ENCODE results near the gene ZNF789. TPM values are rescaled to one million over a fixed set of nuclear protein-coding genes. Genes with fewer than 3 reads are reported as not detected.
A peak's percentile ranks its signal among the peaks of the same experiment; 100 is the strongest.

ZNF789 gene
- total and polyA plus RNA-seq, 3 donors from 2014 or later, result 26.2 to 32.0 (median 30.9) TPM

DNA sequence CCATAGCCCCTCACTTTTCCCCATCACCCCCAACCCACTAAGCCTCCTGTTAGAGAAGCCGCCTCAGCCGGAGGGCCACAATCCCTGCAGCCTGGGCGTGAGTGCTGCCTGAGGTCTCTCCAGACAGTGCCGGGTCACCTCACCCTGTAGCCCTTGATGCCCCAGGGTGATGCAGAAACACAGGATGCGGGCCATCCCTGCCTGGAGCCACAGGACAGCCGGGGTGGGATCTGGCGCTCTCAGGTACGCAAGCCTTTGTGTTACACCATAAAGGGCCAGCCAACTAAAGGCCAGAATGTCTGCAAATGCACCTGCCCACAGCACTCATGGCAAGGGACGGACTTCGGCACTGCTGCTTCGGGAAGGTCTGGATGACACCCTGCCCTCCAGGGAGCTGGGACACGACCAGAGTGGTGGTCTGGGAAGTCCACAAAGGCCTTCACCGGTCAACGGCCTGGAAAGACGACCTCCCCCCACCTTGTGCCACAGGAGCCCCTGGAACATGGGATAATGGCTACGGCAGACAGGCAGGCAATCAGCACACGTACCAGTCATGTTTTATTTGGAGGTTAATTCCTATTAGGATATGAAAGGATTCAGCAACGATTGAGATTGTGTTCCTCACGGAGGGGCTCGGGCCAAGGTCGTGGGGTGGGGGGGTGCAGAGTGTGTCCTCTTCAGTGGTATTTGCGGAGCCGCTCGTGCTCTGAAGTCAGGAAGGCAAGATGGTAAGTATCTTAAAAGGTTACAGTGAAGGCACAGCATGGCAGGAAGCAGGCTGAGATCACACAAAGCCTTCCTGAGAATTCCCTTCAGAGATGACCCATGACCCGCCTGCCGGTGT, 14.8 kb upstream of the ZNF789 start:
- H3K4me1 ChIP-seq, result peaks cover 17% of the 10 kb centered on the region
- H3K36me3 ChIP-seq (ENCODE audit: low read depth, missing control alignments), result no peaks in the 10 kb centered on the region
- H3K27ac ChIP-seq, result no peak overlapping the region
- intact Hi-C loops (cut with DNase I; ENCODE audit: low total_unique reads), result no loop called here
- no peaks in the 10 kb centered on the region for H3K9me3 ChIP-seq
- no peak for TF ChIP-seq POLR2A (IDR thresholded peaks at IDR 0.05)
- TF ChIP-seq CTCF (IDR thresholded peaks at IDR 0.05), result no peak
- no peak overlapping the region for H3K4me3 ChIP-seq
- 72 to 76% methylated on average over 14 to 26 of the region's 26 CpGs for WGBS, 2 donors
- H3K27me3 ChIP-seq, result no peaks in the 10 kb centered on the region
- DNase-seq, result no peak

- no peaks in the 10 kb centered on the region for H3K9me3 ChIP-seq
- H3K36me3 ChIP-seq (ENCODE audit: low read depth, missing control alignments), result no peaks in the 10 kb centered on the region
- intact Hi-C loops (cut with DNase I; ENCODE audit: low total_unique reads), result no loop called here
- no peak overlapping the region for H3K27ac ChIP-seq
- WGBS, 2 donors, result 89 to 96% methylated on average over 8 of the region's 8 CpGs
- no peak overlapping the region for H3K4me3 ChIP-seq
- peaks cover 11% of the 10 kb centered on the region for H3K4me1 ChIP-seq
- no peak for DNase-seq
- TF ChIP-seq CTCF (IDR thresholded peaks at IDR 0.05) (no peak), POLR2A (IDR thresholded peaks at IDR 0.05) (no peak)
- no peaks in the 10 kb centered on the region for H3K27me3 ChIP-seq
These were observed 13.6 kb upstream of the ZNF789 start for GRCh38 chr7:99459087-99459486.

DNA sequence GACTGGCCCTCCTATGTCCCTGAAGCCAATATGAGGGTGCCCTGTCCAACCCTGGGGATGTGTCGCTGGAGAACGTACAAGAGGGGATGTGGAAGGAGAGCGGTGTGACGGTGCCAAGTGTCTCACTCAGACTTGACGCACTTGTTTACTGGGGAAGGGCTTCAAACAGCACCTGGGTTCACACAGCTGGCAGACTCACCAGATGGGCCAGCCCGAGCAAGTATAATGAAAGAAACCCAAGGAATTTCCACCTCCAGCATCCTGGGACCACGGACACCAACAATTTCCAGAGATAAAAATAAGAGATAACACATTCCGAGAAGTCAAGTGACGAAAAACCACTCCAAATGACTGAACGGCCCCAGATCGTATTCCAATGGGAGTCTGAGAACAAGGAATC, 12.0 kb upstream of the ZNF789 start:
- DNase-seq, result no peak
- Histone ChIP-seq H3K27ac (no peak overlapping the region), H3K36me3 (ENCODE audit: low read depth, missing control alignments) (no peaks in the 10 kb centered on the region), H3K4me3 (no peak overlapping the region), H3K27me3 (no peaks in the 10 kb centered on the region), H3K9me3 (no peaks in the 10 kb centered on the region), H3K4me1 (peaks cover 14% of the 10 kb centered on the region)
- WGBS, 2 donors, result 83 to 85% methylated on average over 11 of the region's 11 CpGs
- intact Hi-C loops (cut with DNase I; ENCODE audit: low total_unique reads), result no loop called here
- TF ChIP-seq POLR2A (IDR thresholded peaks at IDR 0.05) (no peak), CTCF (IDR thresholded peaks at IDR 0.05) (no peak)

GRCh38 chr7:99461221-99461620, 11.5 kb upstream of the ZNF789 start:
- TF ChIP-seq CTCF (IDR thresholded peaks at IDR 0.05) (peak in 1 of 3 experiments; percentile 5), POLR2A (IDR thresholded peaks at IDR 0.05) (no peak)
- DNase-seq, result no peak
- WGBS, 2 donors, result 88 to 95% methylated on average over 2 of the region's 2 CpGs
- H3K4me3 ChIP-seq, result no peak overlapping the region
- H3K27ac ChIP-seq, result no peak overlapping the region
- H3K4me1 ChIP-seq, result peaks cover 14% of the 10 kb centered on the region
- H3K27me3 ChIP-seq, result no peaks in the 10 kb centered on the region
- H3K36me3 ChIP-seq (ENCODE audit: low read depth, missing control alignments), result no peaks in the 10 kb centered on the region
- H3K9me3 ChIP-seq, result no peaks in the 10 kb centered on the region
- intact Hi-C loops (cut with DNase I; ENCODE audit: low total_unique reads), result no loop called here

DNA sequence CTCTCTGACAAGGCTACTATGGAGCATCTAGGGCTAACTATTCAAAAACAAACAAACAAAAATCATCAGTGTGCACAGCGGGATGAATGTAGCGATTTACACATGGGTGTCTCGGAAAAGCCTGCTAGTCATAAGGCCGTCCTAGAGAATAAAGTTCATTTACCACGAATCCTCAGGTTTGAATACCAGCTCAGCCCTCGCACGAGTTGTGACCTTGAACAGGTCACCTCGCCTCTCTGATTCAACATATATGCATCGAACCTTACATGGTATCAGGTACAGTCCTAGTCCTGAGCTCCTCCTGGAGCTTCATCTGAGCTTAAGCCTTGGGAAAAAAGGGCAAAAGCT, 7.3 kb upstream of the ZNF789 start:
- Histone ChIP-seq H3K4me1 (peaks cover 14% of the 10 kb centered on the region), H3K27me3 (no peaks in the 10 kb centered on the region), H3K36me3 (ENCODE audit: low read depth, missing control alignments) (no peaks in the 10 kb centered on the region), H3K27ac (peak overlapping the region; percentile 73 to 85), H3K9me3 (no peaks in the 10 kb centered on the region), H3K4me3 (peak overlapping the region; percentile 80 to 93)
- 2 to 5% methylated on average over 9 of the region's 9 CpGs for WGBS, 2 donors
- TF ChIP-seq CTCF (IDR thresholded peaks at IDR 0.05) (no peak), POLR2A (IDR thresholded peaks at IDR 0.05) (no peak)
- intact Hi-C loops (cut with DNase I; ENCODE audit: low total_unique reads), result no loop called here
- DNase-seq, result no peak

Measured in testis (tissue), 3 donors.